Fibroblast of lung (primary cell): ENCODE results near the gene SDK1. TPM values are rescaled to one million over a fixed set of nuclear protein-coding genes. Genes with fewer than 3 reads are reported as not detected.

Experiments
- DNase-seq, 2 donors: peaks; one replicate each; pipeline versions ENCODE4 v3.0.0 to v3.0.0-alpha.2; 2010; ENCODE audit warnings: low read depth in 2 of 2
- H2AFZ ChIP-seq: 2 replicates; pipeline ENCODE4 v1.5.1; 2012; ENCODE audit warnings: low read length, control low read depth, inconsistent platforms
- H3K27ac ChIP-seq: 2 replicates; pipeline ENCODE4 v1.5.1; 2011; ENCODE audit warnings: low read length, control low read depth; ENCODE audit not compliant: insufficient read depth
- H3K27me3 ChIP-seq: 2 replicates; pipeline ENCODE4 v1.5.1; 2011; ENCODE audit warnings: mild to moderate bottlenecking, low read length; ENCODE audit not compliant: control insufficient read depth, insufficient read depth
- H3K36me3 ChIP-seq: 2 replicates; pipeline ENCODE4 v1.5.1; 2011; ENCODE audit warnings: low read length; ENCODE audit not compliant: control insufficient read depth, insufficient read depth
- H3K4me1 ChIP-seq: 2 replicates; pipeline ENCODE4 v1.5.1; 2011; ENCODE audit warnings: low read length; ENCODE audit not compliant: control insufficient read depth, insufficient read depth; ENCODE audit errors: extremely low read depth
- H3K4me2 ChIP-seq: 2 replicates; pipeline ENCODE4 v1.5.1; 2011; ENCODE audit warnings: low read length, control low read depth; ENCODE audit not compliant: insufficient read depth; ENCODE audit errors: extremely low read depth
- H3K4me3 ChIP-seq, 4 experiments: fragments of 200-600 bp in 1 of 4; sonication (generic) in 1 of 4; replicated peaks in 1 of 4; 2 replicates each; pipeline ENCODE4 v1.5.1; 2011 to 2016; ENCODE audit warnings: low read length in 4 of 4, low read depth in 3 of 4, mild to moderate bottlenecking in 3 of 4, control low read depth in 2 of 4, inconsistent platforms in 1 of 4, mixed read lengths in 1 of 4; ENCODE audit not compliant: insufficient read depth in 1 of 4; ENCODE audit errors: control extremely low read depth in 1 of 4
- H3K79me2 ChIP-seq: 2 replicates; pipeline ENCODE4 v1.5.1; 2012; ENCODE audit warnings: mild to moderate bottlenecking, low read length, inconsistent platforms; ENCODE audit not compliant: control insufficient read depth, insufficient read depth
- H3K9ac ChIP-seq: 2 replicates; pipeline ENCODE4 v1.5.1; 2011; ENCODE audit warnings: mild to moderate bottlenecking, low read length, control low read depth; ENCODE audit not compliant: insufficient read depth
- H3K9me3 ChIP-seq: 2 replicates; pipeline ENCODE4 v1.5.1; 2012; ENCODE audit warnings: low read depth, low read length; ENCODE audit not compliant: control insufficient read depth, insufficient read depth
- H4K20me1 ChIP-seq: 2 replicates; pipeline ENCODE4 v1.5.1; 2011; ENCODE audit warnings: low read length; ENCODE audit not compliant: control insufficient read depth, insufficient read depth; ENCODE audit errors: extremely low read depth
- CTCF ChIP-seq, 2 donors: IDR thresholded peaks in 1 of 2; conservative IDR thresholded peaks in 1 of 2; 1 replicate in 1 of 2; 2 replicates in 1 of 2; pipeline ENCODE4 v1.5.1; 2011 to 2012; ENCODE audit warnings: low read length in 2 of 2, control low read depth in 1 of 2, inconsistent platforms in 1 of 2, low read depth in 1 of 2, mild to moderate bottlenecking in 1 of 2
- EZH2 ChIP-seq: IDR thresholded peaks from 2 replicates; pipeline ENCODE4 v1.5.1; 2012; ENCODE audit warnings: low read length, control low read depth, mild to moderate bottlenecking; ENCODE audit errors: missing control alignments
- polyA plus RNA-seq, 2 donors: library from polyadenylated mRNA; depleted of rRNA in 1 of 2; stranded (reverse) in 1 of 2; unstranded in 1 of 2; fragments of >200 nt; gene quantifications; 2 replicates each; pipeline ENCODE4 v1.2.1, GENCODE V29; 2011 to 2012; ENCODE audit warnings: missing spikeins in 1 of 2
- total RNA-seq: library from RNA; depleted of rRNA; stranded (reverse); fragments of >200 nt; gene quantifications from 2 replicates; pipeline ENCODE4 v1.2.1, GENCODE V29; 2014

SDK1 gene
- total and polyA plus RNA-seq, 2 donors (not counting 1 experiment from before 2014, with no cell fraction given) = 1.0 to 8.6 TPM

- no peaks in the 10 kb centered on the region for H3K9me3 ChIP-seq
- no peaks in the 10 kb centered on the region for H3K27me3 ChIP-seq
- H4K20me1 ChIP-seq = no peaks in the 10 kb centered on the region
- H3K4me3 ChIP-seq = no peak overlapping the region
- H3K27ac ChIP-seq = no peak overlapping the region
- no peak for TF ChIP-seq EZH2
- no peak for TF ChIP-seq CTCF (conservative IDR thresholded peaks at IDR 0.05 in 1 of 2, IDR thresholded peaks at IDR 0.05 in 1 of 2; ENCODE audit: low read depth in 1 of 2, low read length in 2 of 2)
- H3K4me1 ChIP-seq = no peaks in the 10 kb centered on the region
- H3K79me2 ChIP-seq = no peaks in the 10 kb centered on the region
- no peak overlapping the region for H2AFZ ChIP-seq
- no peaks in the 10 kb centered on the region for H3K36me3 ChIP-seq
- DNase-seq = no peak
- no peak overlapping the region for H3K9ac ChIP-seq
- no peak overlapping the region for H3K4me2 ChIP-seq
Measured at GRCh38 chr7:4133491-4134044, 832.5 kb downstream of the SDK1 start.

GRCh38 chr7:4134204-4134603 lies 833.2 kb downstream of the SDK1 start:
- TF ChIP-seq EZH2 (no peak), CTCF (conservative IDR thresholded peaks at IDR 0.05 in 1 of 2, IDR thresholded peaks at IDR 0.05 in 1 of 2; ENCODE audit: low read depth in 1 of 2, low read length in 2 of 2) (no peak)
- Histone ChIP-seq H3K4me1 (no peaks in the 10 kb centered on the region), H3K79me2 (no peaks in the 10 kb centered on the region), H3K4me3 (no peak overlapping the region), H3K4me2 (no peak overlapping the region), H4K20me1 (no peaks in the 10 kb centered on the region), H2AFZ (no peak overlapping the region), H3K36me3 (no peaks in the 10 kb centered on the region), H3K27me3 (no peaks in the 10 kb centered on the region), H3K9ac (no peak overlapping the region), H3K9me3 (no peaks in the 10 kb centered on the region), H3K27ac (no peak overlapping the region)
- DNase-seq = no peak

GRCh38 chr7:4134631-4135030 lies 833.6 kb downstream of the SDK1 start:
- no peak for DNase-seq
- Histone ChIP-seq H4K20me1 (no peaks in the 10 kb centered on the region), H3K4me2 (no peak overlapping the region), H3K79me2 (no peaks in the 10 kb centered on the region), H3K27ac (no peak overlapping the region), H2AFZ (no peak overlapping the region), H3K36me3 (no peaks in the 10 kb centered on the region), H3K9me3 (no peaks in the 10 kb centered on the region), H3K4me1 (no peaks in the 10 kb centered on the region), H3K4me3 (no peak overlapping the region), H3K27me3 (no peaks in the 10 kb centered on the region), H3K9ac (no peak overlapping the region)
- TF ChIP-seq CTCF (conservative IDR thresholded peaks at IDR 0.05 in 1 of 2, IDR thresholded peaks at IDR 0.05 in 1 of 2; ENCODE audit: low read depth in 1 of 2, low read length in 2 of 2) (no peak), EZH2 (no peak)
